Activated CD4-positive, alpha-beta T cell treated with anti-CD3 and anti-CD28 coated beads, Interleukin-2, Interleukin-6, amounts not matched to agents 100 ng/mL and 50 ng/mL, durations not matched to agents 16 hours and 8 hours (primary cell): Measurements from ENCODE around the gene LRRC9.
A peak's percentile ranks its signal among the peaks of the same experiment; 100 is the strongest.
"Not testable (repeated sequence)": the region's sequence is repeated elsewhere in the genome, so short reads cannot be mapped to it uniquely, and the experiment has no call there.

Experiments
- DNase-seq: peaks from one replicate; pipeline ENCODE4 v3.0.0-alpha.2; 2020

Gene LRRC9

GRCh38 chr14:59919570-59920377 lies at the start of gene LRRC9:
LRRC9 (plus strand) TSS chr14:59920144.
- DNase-seq = peak; percentile 7

GRCh38 chr14:59870277-59871165 lies 49.4 kb upstream of the LRRC9 start, which contains the start of gene RTN1:
RTN1 (minus strand) TSS chr14:59870776; CDS start chr14:59870630, 146 bp downstream.
- DNase-seq = peak; percentile 35

- no peak for DNase-seq
These were observed 48.8 kb upstream of the LRRC9 start for GRCh38 chr14:59871166-59871495.

GRCh38 chr14:59882957-59883356 lies 37.0 kb upstream of the LRRC9 start:
- no peak for DNase-seq

- DNase-seq = no peak
These were observed 29.3 kb upstream of the LRRC9 start for GRCh38 chr14:59890676-59891075.

- DNase-seq = no peak
These were observed 24.2 kb upstream of the LRRC9 start for GRCh38 chr14:59895721-59896120.

GRCh38 chr14:59897757-59898383 lies 22.1 kb upstream of the LRRC9 start:
- peak; percentile 9 for DNase-seq

GRCh38 chr14:59900556-59900955 lies 19.4 kb upstream of the LRRC9 start:
- DNase-seq = no peak

- no peak for DNase-seq
These were observed 15.8 kb upstream of the LRRC9 start for GRCh38 chr14:59904184-59904583.

GRCh38 chr14:59905188-59905587 lies 14.8 kb upstream of the LRRC9 start:
- DNase-seq = no peak

- no peak for DNase-seq
These were observed 7.5 kb upstream of the LRRC9 start for GRCh38 chr14:59912443-59912842.

GRCh38 chr14:59913187-59913586 lies 6.8 kb upstream of the LRRC9 start:
- no peak for DNase-seq

- DNase-seq = peak; percentile 8
These were observed 947 bp upstream of the LRRC9 start for GRCh38 chr14:59918824-59919569.

- no peak for DNase-seq
These were observed 387 bp downstream of the LRRC9 start for GRCh38 chr14:59920378-59920683.

GRCh38 chr14:59925797-59926196 lies 5.9 kb downstream of the LRRC9 start:
- peak; percentile 28 for DNase-seq

- DNase-seq = peak; percentile 38
These were observed 6.6 kb downstream of the LRRC9 start for GRCh38 chr14:59926534-59926933.

GRCh38 chr14:59931237-59931636 lies 11.3 kb downstream of the LRRC9 start:
- DNase-seq = no peak

- DNase-seq = no peak
These were observed 16.2 kb downstream of the LRRC9 start for GRCh38 chr14:59936145-59936544.

- no peak for DNase-seq
These were observed 19.9 kb downstream of the LRRC9 start for GRCh38 chr14:59939828-59940227.

- DNase-seq = not testable (repeated sequence)
These were observed 22.4 kb downstream of the LRRC9 start for GRCh38 chr14:59942296-59942862.

GRCh38 chr14:59944909-59945308 lies 25.0 kb downstream of the LRRC9 start:
- no peak for DNase-seq

GRCh38 chr14:59952141-59952540 lies 32.2 kb downstream of the LRRC9 start:
- not testable (repeated sequence) for DNase-seq
